GM03348 (cell line): Measurements from ENCODE around the gene IZUMO1.
"Not testable (repeated sequence)": the region's sequence is repeated elsewhere in the genome, so short reads cannot be mapped to it uniquely, and the experiment has no call there.

ENCODE experiments used
- DNase-seq: peaks from one replicate; pipeline ENCODE4 v3.0.0; 2012; ENCODE audit warnings: low spot score

The IZUMO1 gene

GRCh38 chr19:48713041-48713863 lies 33.5 kb downstream of the IZUMO1 start:
- DNase-seq, result no peak

- DNase-seq, result no peak
Observed at GRCh38 chr19:48711106-48711662, 35.5 kb downstream of the IZUMO1 start.

GRCh38 chr19:48708471-48708870 lies 38.2 kb downstream of the IZUMO1 start:
- DNase-seq, result no peak

- DNase-seq, result no peak
Observed at GRCh38 chr19:48705431-48705830, 41.3 kb downstream of the IZUMO1 start.

GRCh38 chr19:48703316-48703715 lies 43.4 kb downstream of the IZUMO1 start:
- no peak for DNase-seq

GRCh38 chr19:48702701-48703100 lies 44.0 kb downstream of the IZUMO1 start:
- no peak for DNase-seq

GRCh38 chr19:48698046-48698445 lies 48.7 kb downstream of the IZUMO1 start:
- peak; percentile 71 for DNase-seq

GRCh38 chr19:48696353-48697010 lies 50.2 kb downstream of the IZUMO1 start:
- peak; percentile 38 for DNase-seq

GRCh38 chr19:48695743-48696352 lies 50.9 kb downstream of the IZUMO1 start, which contains the start of gene FUT2:
Gene FUT2 (plus strand): TSS chr19:48695971. CDS start chr19:48702957, 6,986 bp downstream.
- DNase-seq, result no peak

- DNase-seq, result not testable (repeated sequence)
Observed at GRCh38 chr19:48693629-48694028, 53.1 kb downstream of the IZUMO1 start.
